Stimulated activated CD4-positive, alpha-beta T cell treated with anti-CD3 and anti-CD28 coated beads, Interleukin-12 subunit alpha, Interleukin-12 subunit beta, amount 100 ng/mL, for 48 hours (primary cell): ENCODE measurements around the gene FOXJ3.

Experiments
- DNase-seq, 3 donors: peaks; one replicate each; pipeline ENCODE4 v3.0.0-alpha.2; 2020; ENCODE audit warnings: low read depth in 2 of 3, low spot score in 1 of 3

Gene FOXJ3

DNA sequence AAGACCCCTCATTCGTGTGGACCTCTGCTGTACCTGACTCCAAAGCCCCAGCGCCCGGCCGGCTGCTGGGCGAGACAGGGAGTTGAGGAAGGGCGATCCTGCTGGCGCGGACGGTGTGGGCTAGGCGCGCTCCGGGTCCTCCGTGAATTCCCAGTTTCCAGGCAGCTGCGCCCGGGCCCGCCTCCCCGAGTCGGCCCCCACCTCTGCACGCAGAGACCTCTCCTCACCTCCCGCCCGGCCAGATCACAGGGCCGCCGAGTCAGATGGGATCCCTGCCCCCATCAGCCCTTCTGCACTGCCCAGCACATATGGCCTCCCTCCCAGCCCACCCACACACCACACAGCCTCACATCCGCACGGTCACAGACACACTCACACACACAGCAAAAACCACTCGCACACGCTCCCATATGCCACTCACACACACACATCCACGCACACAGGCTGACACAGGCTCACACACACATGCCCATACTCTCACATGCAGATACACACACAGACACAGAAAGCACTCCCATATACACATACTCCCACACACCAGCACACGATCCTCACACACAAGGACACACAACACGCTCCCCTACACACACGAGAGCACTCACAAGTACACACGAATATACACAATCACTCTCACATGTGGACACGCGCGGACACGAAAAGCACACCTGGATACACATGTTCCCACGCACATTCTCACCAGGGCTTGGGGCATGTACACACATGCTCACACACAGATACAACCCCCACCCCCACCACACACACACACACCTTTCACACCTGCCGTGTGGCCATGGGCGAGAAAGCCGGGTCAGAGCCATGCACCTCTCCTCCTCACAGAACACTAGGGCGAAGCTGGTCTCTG is 189.0 kb downstream of the FOXJ3 start:
- no peak for DNase-seq

- no peak for DNase-seq
Observed at GRCh38 chr1:42145389-42145716, 189.7 kb downstream of the FOXJ3 start.

- DNase-seq, result no peak
Observed at GRCh38 chr1:42144711-42145388, 190.2 kb downstream of the FOXJ3 start.

GRCh38 chr1:42143896-42144710 is 190.9 kb downstream of the FOXJ3 start:
- no peak for DNase-seq

- DNase-seq, result no peak
Observed at GRCh38 chr1:42142894-42143675, 191.9 kb downstream of the FOXJ3 start.

DNA sequence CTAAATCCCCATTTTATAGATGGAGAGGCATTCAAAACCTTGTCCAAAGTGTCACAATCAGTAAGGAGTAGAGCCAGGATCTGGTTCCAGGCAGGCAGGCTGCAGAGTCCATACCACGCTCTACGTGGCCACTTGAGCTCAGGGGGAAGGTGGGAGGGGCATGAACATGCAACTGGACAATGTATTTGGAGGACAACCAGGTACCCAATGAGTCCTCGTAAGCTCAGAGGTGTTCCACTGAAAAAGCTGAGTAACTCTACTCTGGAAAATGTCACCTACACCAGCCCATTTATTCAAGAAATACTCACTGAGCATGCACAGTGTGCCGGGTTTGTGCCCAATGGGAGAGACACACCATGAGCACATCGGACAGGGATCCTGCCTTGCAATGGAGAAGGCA is 193.1 kb downstream of the FOXJ3 start:
- no peak for DNase-seq

- DNase-seq, result no peak
Observed at GRCh38 chr1:42140191-42140590, 194.8 kb downstream of the FOXJ3 start.

- DNase-seq, result no peak
Observed at GRCh38 chr1:42139444-42139843, 195.6 kb downstream of the FOXJ3 start.

DNA sequence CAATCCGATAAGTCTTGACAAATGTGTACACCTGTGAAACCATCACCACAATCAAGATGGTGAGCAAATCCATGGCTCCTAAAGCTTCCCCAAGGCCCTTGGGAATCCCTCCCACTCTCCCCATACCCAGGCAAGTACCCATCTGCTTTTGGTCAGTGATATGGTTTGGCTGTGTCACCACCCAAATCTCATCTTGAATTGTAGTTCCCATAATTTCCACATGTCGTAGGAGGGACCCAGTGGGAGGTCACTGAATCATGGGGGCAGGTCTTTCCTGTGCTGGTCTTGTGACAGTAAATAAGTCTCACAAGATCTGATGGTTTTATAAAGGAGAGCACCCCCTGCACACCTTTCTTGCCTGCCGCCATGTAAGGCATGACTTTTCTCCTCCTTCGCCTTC is 196.4 kb downstream of the FOXJ3 start:
- no peak for DNase-seq

- DNase-seq, result no peak
Observed at GRCh38 chr1:42137766-42138165, 197.3 kb downstream of the FOXJ3 start.

- DNase-seq, result no peak
Observed at GRCh38 chr1:42136466-42136865, 198.6 kb downstream of the FOXJ3 start.

DNA sequence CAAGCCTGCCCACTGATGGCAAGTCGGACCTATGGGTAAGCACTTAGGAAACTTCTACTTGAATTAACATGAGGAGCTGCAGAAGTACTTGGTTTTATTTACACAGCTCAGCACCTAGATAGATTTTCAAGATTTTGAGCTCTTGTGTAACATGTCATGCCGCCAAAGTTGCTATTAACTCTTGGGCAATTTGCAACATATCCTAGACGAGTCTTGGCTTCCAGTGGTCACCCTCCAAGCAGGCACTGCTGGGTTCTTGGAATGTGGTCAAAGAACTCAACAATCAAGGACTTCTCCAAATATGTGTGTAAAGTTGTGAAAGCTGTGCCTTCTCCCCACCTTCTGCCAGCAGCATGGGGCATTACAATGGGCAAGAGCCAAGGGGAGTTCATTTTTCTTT is 199.6 kb downstream of the FOXJ3 start:
- no peak for DNase-seq

DNA sequence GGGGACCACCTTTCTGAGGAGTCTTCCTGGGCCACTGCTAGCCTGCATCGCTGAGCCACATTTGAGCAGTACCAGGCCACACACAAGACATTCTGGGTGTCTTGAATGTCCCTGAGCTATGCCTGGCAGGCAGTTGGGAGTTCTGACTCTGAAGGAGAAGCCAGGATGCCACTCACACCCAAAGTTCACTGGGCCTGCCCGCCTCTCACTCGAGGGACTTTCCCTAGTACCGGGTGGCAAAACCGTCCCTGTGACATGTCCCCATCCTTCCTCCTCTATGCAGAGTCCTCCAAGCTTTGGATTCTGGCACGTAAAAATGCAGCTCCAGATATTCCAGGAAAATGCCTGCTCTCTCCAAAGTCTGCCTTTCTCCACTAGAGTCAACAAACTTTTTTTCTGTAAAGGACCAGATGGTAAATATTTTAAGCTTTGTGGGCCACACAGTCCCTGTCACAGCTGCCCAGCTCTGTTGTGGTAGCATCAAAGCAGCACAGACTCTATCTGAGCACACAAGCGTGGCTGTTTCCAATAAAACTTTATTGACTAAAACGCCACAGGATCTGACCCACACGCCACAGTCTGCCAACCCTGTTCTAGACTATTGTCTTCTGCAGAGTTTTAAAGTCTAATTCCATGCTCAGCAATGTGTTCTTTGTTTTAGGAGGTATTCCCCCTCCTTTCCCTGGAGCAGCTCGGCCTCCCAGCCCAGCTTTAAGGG is 201.1 kb downstream of the FOXJ3 start:
- no peak for DNase-seq

- DNase-seq, result no peak
Observed at GRCh38 chr1:42133390-42133789, 201.6 kb downstream of the FOXJ3 start.

GRCh38 chr1:42130061-42130660 is 204.9 kb downstream of the FOXJ3 start:
- no peak for DNase-seq

DNA sequence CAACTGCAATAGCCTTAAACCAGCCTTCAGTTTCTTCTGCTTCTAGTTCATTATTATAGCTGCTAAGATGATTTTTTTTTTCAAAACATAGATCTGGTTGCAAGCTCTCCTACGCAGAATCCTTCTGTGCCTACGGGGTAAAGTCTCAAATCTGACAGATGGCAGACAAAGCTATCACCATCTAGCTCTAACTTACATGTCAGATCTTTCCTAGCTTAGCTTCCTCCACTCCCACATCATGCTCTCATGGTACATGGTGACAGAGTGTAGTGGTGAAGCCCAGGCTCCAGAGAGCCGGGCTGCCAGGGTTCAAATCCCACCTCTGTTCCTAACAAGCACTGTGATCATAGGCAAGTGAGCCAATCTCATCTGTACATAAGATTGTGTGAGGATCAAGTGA is 206.1 kb downstream of the FOXJ3 start:
- DNase-seq, result no peak

DNA sequence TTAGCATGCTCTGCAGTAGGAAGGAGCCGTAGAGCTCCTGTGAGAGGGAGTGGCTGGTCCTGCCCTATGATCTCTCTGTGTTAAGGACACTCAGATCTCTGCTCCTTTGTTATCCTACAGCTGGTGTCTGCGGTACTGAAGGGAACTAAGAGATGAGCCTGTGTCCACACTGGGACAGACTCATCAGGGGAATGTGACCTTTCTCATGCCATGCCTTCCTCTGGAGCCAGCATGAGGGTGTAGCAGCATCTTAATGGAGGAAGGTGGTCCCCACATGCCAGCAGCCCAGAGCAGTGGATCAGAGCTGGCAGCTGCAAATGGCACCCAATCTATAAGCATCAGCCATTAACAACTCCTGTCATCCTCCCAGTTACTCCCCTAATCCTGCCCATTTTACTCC is 206.5 kb downstream of the FOXJ3 start:
- no peak for DNase-seq

- no peak for DNase-seq
Observed at GRCh38 chr1:42127767-42128166, 207.3 kb downstream of the FOXJ3 start.
